K562 (cell line): ENCODE data around the gene BIRC3. TPM values are rescaled to one million over a fixed set of nuclear protein-coding genes. Genes with fewer than 3 reads are reported as not detected.

ENCODE experiments used
- EP300 ChIP-seq: IDR thresholded peaks from 2 replicates; pipeline ENCODE4 v1.6.1; 2012; ENCODE audit warnings: low read length, improper control_type of control experiment
- FOXK2 ChIP-seq, 2 experiments: fragments of 450-650 bp; IDR thresholded peaks in 1 of 2; conservative IDR thresholded peaks in 1 of 2; 2 replicates each; pipeline ENCODE4 v1.6.1; 2016; ENCODE audit warnings: low read depth in 2 of 2, mild to moderate bottlenecking in 1 of 2
- KLF1 ChIP-seq: fragments of 450-650 bp; IDR thresholded peaks from 2 replicates; pipeline ENCODE4 v1.6.1; 2016; ENCODE audit warnings: missing genetic modification characterization, missing compliant biosample characterization
- TAL1 ChIP-seq: fragments of 450-650 bp; IDR thresholded peaks from 2 replicates; pipeline ENCODE4 v1.6.1; 2016; ENCODE audit warnings: mild to moderate bottlenecking
- ZBTB26 ChIP-seq: fragments of 450-650 bp; formaldehyde crosslinking; IDR thresholded peaks from 2 replicates; pipeline ENCODE4 v1.4.0; 2022; ENCODE audit warnings: missing genetic modification characterization
- ZC3H11A ChIP-seq: IDR thresholded peaks from 2 replicates; pipeline ENCODE4 v1.6.1; 2012; ENCODE audit warnings: low read depth, low read length, improper control_type of control experiment
- ZNF124 ChIP-seq: sonication (generic); formaldehyde crosslinking; IDR thresholded peaks from 2 replicates; pipeline ENCODE4 v1.8.1; 2022; ENCODE audit warnings: missing genetic modification reagents
- ZNF174 ChIP-seq: fragments of 250-450 bp; sonication (Bioruptor Pico); IDR thresholded peaks from 2 replicates; pipeline ENCODE4 v1.4.0; 2020; ENCODE audit warnings: mild to moderate bottlenecking
- ZNF212 ChIP-seq: fragments of 450-650 bp; formaldehyde crosslinking; IDR thresholded peaks from 2 replicates; pipeline ENCODE4 v1.4.0; 2020; ENCODE audit warnings: mild to moderate bottlenecking
- ZNF318 ChIP-seq, 2 experiments: fragments of 450-650 bp; IDR thresholded peaks; 2 replicates each; pipeline ENCODE4 v1.6.1; 2016; ENCODE audit warnings: mild to moderate bottlenecking in 2 of 2, borderline replicate concordance in 1 of 2, low read depth in 1 of 2, moderate library complexity in 1 of 2
- ZNF518B ChIP-seq: fragments of 250-450 bp; sonication (Bioruptor Pico); IDR thresholded peaks from 2 replicates; pipeline ENCODE4 v1.5.0; 2021; ENCODE audit warnings: mild to moderate bottlenecking, moderate library complexity
- ZNF77 ChIP-seq: fragments of 250-450 bp; sonication (Bioruptor Pico); IDR thresholded peaks from 2 replicates; pipeline ENCODE4 v1.5.0; 2020
- polyA plus RNA-seq, 8 experiments: library from polyadenylated mRNA; depleted of rRNA in 4 of 8; stranded (reverse) in 5 of 8; unstranded in 3 of 8; fragments of >200 nt; fragmentation: Nextera tagmentation in 2 of 8; fragmentation: Illumina TruSeq in 1 of 8; extraction: Ambion mirVana in 2 of 8; extraction: Trizol in 1 of 8; gene quantifications; 2 replicates each; pipeline versions ENCODE4 v1.2.1 to v1.2.3, GENCODE V29; 2011 to 2014; ENCODE audit warnings: inconsistent platforms in 1 of 8, missing spikeins in 1 of 8
- total RNA-seq, 7 experiments: library from RNA; depleted of rRNA in 6 of 7; stranded (reverse); fragments of >200 nt in 6 of 7; fragmentation: Illumina TruSeq in 2 of 7; extraction: Trizol in 2 of 7; gene quantifications; 2 replicates each; pipeline versions ENCODE4 v1.2.1 to v1.2.3, GENCODE V29; 2011 to 2021; ENCODE audit warnings: low replicate concordance in 1 of 7
- TF ChIP-seq, protein P1 (sequence below): fragments of 250-450 bp; sonication (Bioruptor Pico); IDR thresholded peaks from 2 replicates; pipeline ENCODE4 v1.5.1; 2021; ENCODE audit warnings: mild to moderate bottlenecking

Gene BIRC3
- total and polyA plus RNA-seq, 9 of the 15 experiments (the other 6 are each of a cell fraction or from before 2014, with no cell fraction given): 0.08 to 0.42 (median 0.18) TPM

DNA sequence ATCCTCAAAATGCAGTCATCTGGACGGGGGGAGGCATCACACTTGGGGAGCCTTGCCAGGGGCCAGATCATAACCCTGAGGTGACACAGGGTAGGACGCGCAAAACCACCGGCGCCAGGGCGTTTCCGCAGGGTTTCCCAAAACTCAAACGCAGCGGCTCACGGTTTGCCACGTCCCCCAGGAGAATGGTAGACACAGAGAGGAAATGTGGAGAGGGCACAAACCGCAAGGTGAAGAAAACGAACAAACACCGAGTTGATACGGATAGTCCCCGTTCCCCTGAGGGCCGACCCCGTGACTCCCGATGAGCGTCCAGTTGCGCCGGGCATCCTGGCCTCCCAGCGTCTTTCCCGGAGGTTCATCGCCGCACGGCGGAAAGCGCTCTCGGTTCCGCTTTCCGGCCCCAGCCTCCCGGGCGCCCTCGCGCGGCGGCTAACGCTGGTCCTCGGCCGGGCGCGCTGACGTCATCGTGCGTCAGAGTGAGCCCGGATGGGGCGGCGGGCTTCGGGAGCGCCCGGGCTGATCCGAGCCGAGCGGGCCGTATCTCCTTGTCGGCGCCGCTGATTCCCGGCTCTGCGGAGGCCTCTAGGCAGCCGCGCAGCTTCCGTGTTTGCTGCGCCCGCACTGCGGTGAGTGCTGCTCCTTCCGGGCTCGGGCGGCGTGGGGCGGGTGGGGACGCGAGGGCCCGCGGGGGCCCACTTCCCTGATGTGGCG is 29.6 kb downstream of the BIRC3 start, which contains the start of gene BIRC2 (continued):
- TF ChIP-seq EP300 (peak; percentile 41; the same call in 1 of the 2 replicates), TAL1 (no peak), FOXK2 (conservative IDR thresholded peaks at IDR 0.05 in 1 of 2, IDR thresholded peaks at IDR 0.05 in 1 of 2; ENCODE audit: low read depth in 2 of 2) (no peak; a peak in 1 of 4 replicates), ZNF518B (no peak), ZBTB26 (CRISPR knock-in tag) (0 out of 2 replicates have a peak, but pooled peaks have one; percentile 54), ZNF318 (IDR thresholded peaks at IDR 0.05; ENCODE audit: borderline replicate concordance in 1 of 2, low read depth in 1 of 2) (no peak), ZNF124 (no peak), KLF1 (tag) (no peak; the same call in 1 of the 2 replicates), ZNF212 (no peak), ZC3H11A (no peak), ZNF174 (CRISPR knock-in tag) (no peak), ZNF77 (CRISPR knock-in tag) (no peak)
- TF ChIP-seq, protein P1, sequence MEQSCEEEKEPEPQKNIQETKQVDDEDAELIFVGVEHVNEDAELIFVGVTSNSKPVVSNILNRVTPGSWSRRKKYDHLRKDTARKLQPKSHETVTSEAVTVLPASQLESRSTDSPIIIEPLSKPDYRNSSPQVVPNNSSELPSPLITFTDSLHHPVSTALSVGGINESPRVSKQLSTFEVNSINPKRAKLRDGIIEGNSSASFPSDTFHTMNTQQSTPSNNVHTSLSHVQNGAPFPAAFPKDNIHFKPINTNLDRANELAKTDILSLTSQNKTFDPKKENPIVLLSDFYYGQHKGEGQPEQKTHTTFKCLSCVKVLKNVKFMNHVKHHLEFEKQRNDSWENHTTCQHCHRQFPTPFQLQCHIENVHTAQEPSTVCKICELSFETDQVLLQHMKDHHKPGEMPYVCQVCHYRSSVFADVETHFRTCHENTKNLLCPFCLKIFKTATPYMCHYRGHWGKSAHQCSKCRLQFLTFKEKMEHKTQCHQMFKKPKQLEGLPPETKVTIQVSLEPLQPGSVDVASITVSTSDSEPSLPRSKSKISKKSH: no peak
